Measurements from ENCODE around the gene RNF212B.

DNA sequence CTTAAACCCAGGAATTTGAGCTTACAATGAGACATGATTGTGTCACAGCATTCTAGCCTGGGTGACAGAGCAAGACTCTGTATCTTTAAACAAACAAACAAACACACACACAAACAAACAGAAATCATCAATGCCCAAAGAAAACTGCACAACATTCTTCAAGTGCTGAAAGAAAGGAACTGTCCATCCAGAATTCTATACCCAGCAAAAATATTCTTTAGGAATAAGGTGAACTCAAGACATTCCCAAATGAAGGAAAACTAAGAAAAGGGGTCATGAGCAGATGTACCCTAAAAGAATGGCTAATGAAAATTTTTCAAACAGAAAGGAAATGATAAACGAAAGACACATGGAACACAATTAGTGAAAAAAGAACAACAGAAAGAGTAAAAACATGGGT is 22.3 kb upstream of the RNF212B start:
- TF ChIP-seq, protein P1, sequence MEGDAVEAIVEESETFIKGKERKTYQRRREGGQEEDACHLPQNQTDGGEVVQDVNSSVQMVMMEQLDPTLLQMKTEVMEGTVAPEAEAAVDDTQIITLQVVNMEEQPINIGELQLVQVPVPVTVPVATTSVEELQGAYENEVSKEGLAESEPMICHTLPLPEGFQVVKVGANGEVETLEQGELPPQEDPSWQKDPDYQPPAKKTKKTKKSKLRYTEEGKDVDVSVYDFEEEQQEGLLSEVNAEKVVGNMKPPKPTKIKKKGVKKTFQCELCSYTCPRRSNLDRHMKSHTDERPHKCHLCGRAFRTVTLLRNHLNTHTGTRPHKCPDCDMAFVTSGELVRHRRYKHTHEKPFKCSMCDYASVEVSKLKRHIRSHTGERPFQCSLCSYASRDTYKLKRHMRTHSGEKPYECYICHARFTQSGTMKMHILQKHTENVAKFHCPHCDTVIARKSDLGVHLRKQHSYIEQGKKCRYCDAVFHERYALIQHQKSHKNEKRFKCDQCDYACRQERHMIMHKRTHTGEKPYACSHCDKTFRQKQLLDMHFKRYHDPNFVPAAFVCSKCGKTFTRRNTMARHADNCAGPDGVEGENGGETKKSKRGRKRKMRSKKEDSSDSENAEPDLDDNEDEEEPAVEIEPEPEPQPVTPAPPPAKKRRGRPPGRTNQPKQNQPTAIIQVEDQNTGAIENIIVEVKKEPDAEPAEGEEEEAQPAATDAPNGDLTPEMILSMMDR (IDR thresholded peaks at IDR 0.05; ENCODE audit: poor library complexity, severe bottlenecking) = no peak
- TF ChIP-seq POLR2AphosphoS5 (IDR thresholded peaks at IDR 0.05) (no peak), EP300 (conservative IDR thresholded peaks at IDR 0.05; ENCODE audit: poor library complexity, severe bottlenecking) (no peak)
